Activated CD4-positive, alpha-beta T cell treated with anti-CD3 and anti-CD28 coated beads, Interleukin-2, amount 50 U/mL, for 1 hour (primary cell): ENCODE results near the gene PES1.
"Not testable (repeated sequence)": the region's sequence is repeated elsewhere in the genome, so short reads cannot be mapped to it uniquely, and the experiment has no call there.

Experiments
- DNase-seq: peaks from one replicate; pipeline ENCODE4 v3.0.0-alpha.2; 2020

PES1 gene

GRCh38 chr22:30591588-30592359 is at the start of gene PES1:
PES1 (minus strand) TSS chr22:30591910; CDS start chr22:30591833, 77 bp downstream.
- DNase-seq: peak; percentile 93

GRCh38 chr22:30640839-30641430 is 49.2 kb upstream of the PES1 start:
- no peak for DNase-seq

GRCh38 chr22:30640361-30640760 is 48.7 kb upstream of the PES1 start:
- DNase-seq: no peak

- no peak for DNase-seq
Measured at GRCh38 chr22:30637701-30638114, 46.0 kb upstream of the PES1 start.

- peak; percentile 11 for DNase-seq
Measured at GRCh38 chr22:30636226-30637077, 44.7 kb upstream of the PES1 start.

- DNase-seq: peak; percentile 96
Measured at GRCh38 chr22:30635273-30636225, 43.8 kb upstream of the PES1 start, which contains the start of gene SLC35E4. SLC35E4 (plus strand) TSS chr22:30635781; CDS start chr22:30636451, 670 bp downstream.

- peak; percentile 89 for DNase-seq
Measured at GRCh38 chr22:30634471-30635233, 42.9 kb upstream of the PES1 start.

- not testable (repeated sequence) for DNase-seq
Measured at GRCh38 chr22:30631469-30631868, 39.8 kb upstream of the PES1 start.

- DNase-seq: no peak
Measured at GRCh38 chr22:30628491-30628890, 36.8 kb upstream of the PES1 start.

- no peak for DNase-seq
Measured at GRCh38 chr22:30627471-30627870, 35.8 kb upstream of the PES1 start.

GRCh38 chr22:30626413-30626812 is 34.7 kb upstream of the PES1 start:
- DNase-seq: no peak

- DNase-seq: not testable (repeated sequence)
Measured at GRCh38 chr22:30619909-30620308, 28.2 kb upstream of the PES1 start.

- no peak for DNase-seq
Measured at GRCh38 chr22:30617819-30618218, 26.1 kb upstream of the PES1 start.

- DNase-seq: no peak
Measured at GRCh38 chr22:30615543-30615954, 23.8 kb upstream of the PES1 start.

GRCh38 chr22:30614879-30615278 is 23.2 kb upstream of the PES1 start:
- no peak for DNase-seq

- no peak for DNase-seq
Measured at GRCh38 chr22:30614268-30614667, 22.6 kb upstream of the PES1 start.

GRCh38 chr22:30612789-30613188 is 21.1 kb upstream of the PES1 start:
- no peak for DNase-seq

- no peak for DNase-seq
Measured at GRCh38 chr22:30611197-30611596, 19.5 kb upstream of the PES1 start.

- no peak for DNase-seq
Measured at GRCh38 chr22:30610299-30610698, 18.6 kb upstream of the PES1 start.

GRCh38 chr22:30609260-30610185 is 17.8 kb upstream of the PES1 start:
- DNase-seq: no peak
